ENCODE measurements around the gene CNTLN. TPM values are rescaled to one million over a fixed set of nuclear protein-coding genes. Genes with fewer than 3 reads are reported as not detected.

CNTLN gene
- total and polyA plus RNA-seq, 2 of the 8 experiments (the other 6 are each of a cell fraction or from before 2014, with no cell fraction given) = 4.8 to 10.8 TPM

DNA sequence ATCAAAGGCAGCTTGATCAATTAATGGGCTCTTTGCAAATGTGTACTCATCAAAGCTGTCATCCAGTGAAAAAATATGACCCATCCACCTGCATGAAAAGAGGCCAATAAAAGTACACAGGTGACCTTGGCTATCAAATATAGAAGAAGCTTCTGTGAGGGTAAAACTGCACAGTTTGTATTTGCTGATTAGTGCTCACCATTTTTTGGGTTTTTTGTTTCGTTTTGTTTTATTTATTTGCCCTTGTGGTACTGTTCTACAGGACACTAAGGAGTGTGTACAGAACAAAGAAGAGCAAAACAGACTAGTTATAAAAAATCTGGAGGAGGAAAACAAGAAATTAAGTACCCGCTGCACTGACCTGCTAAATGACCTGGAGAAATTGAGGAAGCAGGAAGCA lies 101.3 kb downstream of the CNTLN start:
- Histone ChIP-seq H4K91ac (replicated peaks; ENCODE audit: insufficient read length, low read length) (no peak overlapping the region), H2BK12ac (ENCODE audit: low read depth, low read length) (no peak overlapping the region), H3K27ac (ENCODE audit: low read depth, low read length) (no peak overlapping the region), H3K79me2 (ENCODE audit: control insufficient read depth in 1 of 2, insufficient read depth in 2 of 2, low read length in 2 of 2) (no peaks in the 10 kb centered on the region), H3K56ac (replicated peaks; ENCODE audit: insufficient read length, low read depth, low read length) (no peak overlapping the region), H2BK5ac (ENCODE audit: low read depth, low read length) (no peak overlapping the region), H4K20me1 (replicated peaks in 1 of 2; ENCODE audit: control insufficient read depth in 1 of 2, insufficient read depth in 2 of 2, low read length in 2 of 2) (no peaks in the 10 kb centered on the region), H2BK15ac (ENCODE audit: low read length) (no peak overlapping the region), H3K9ac (replicated peaks in 1 of 4; ENCODE audit: extremely low read depth in 1 of 4, low read depth in 3 of 4, low read length in 3 of 4) (no peak overlapping the region), H3K23me2 (ENCODE audit: low read depth, low read length) (no peaks in the 10 kb centered on the region), H3K4me3 (ENCODE audit: extremely low read depth in 1 of 4, insufficient read depth in 2 of 4, low read depth in 3 of 4, low read length in 4 of 4) (no peak overlapping the region), H3K9me3 (ENCODE audit: insufficient read depth in 2 of 2, low read depth in 1 of 2, low read length in 1 of 2) (no peaks in the 10 kb centered on the region), H2BK20ac (ENCODE audit: low read length) (no peak overlapping the region), H3K4me2 (ENCODE audit: insufficient read depth in 1 of 2, low read depth in 2 of 2, low read length in 2 of 2) (no peak overlapping the region), H4K5ac (ENCODE audit: insufficient read length, low read depth, low read length) (no peak overlapping the region), H2AFZ (ENCODE audit: low read length) (no peak overlapping the region), H3K18ac (ENCODE audit: extremely low read depth, low read length) (no peak overlapping the region), H3K14ac (ENCODE audit: insufficient read length) (no peak overlapping the region), H4K8ac (ENCODE audit: extremely low read depth, insufficient read depth, low read length) (no peak overlapping the region), H3K27me3 (replicated peaks in 1 of 4; ENCODE audit: control insufficient read depth in 3 of 4, extremely low read depth in 1 of 4, insufficient read depth in 3 of 4, low read length in 3 of 4) (no peaks in the 10 kb centered on the region), H3K4ac (replicated peaks; ENCODE audit: insufficient read length, low read depth, low read length) (no peak overlapping the region), H3K36me3 (ENCODE audit: control insufficient read depth in 2 of 4, insufficient read depth in 4 of 4, low read length in 3 of 4) (no peaks in the 10 kb centered on the region), H3K4me1 (replicated peaks in 1 of 4; ENCODE audit: control insufficient read depth in 3 of 4, insufficient read depth in 4 of 4, low read length in 3 of 4) (no peaks in the 10 kb centered on the region), H3K79me1 (ENCODE audit: low read depth, low read length) (no peaks in the 10 kb centered on the region), H2AK5ac (ENCODE audit: low read depth, low read length) (no peak overlapping the region), H2BK120ac (replicated peaks; ENCODE audit: low read depth, low read length) (no peak overlapping the region), H3K23ac (ENCODE audit: insufficient read length) (no peak overlapping the region)
- no peak for DNase-seq (ENCODE audit: low read depth in 1 of 2, low spot score in 2 of 2)
- 91% methylated on average over 2 of the region's 2 CpGs; no CpG with 5 or more reads in 1 of the 2 experiments for WGBS, 2 experiments (ENCODE audit: extremely low coverage in 1 of 2, insufficient coverage in 1 of 2, insufficient read length in 1 of 2, insufficient replicate concordance in 2 of 2, low coverage in 1 of 2, low lambda C conversion rate in 2 of 2, missing lambda C conversion rate in 1 of 2)
- TF ChIP-seq NANOG (IDR thresholded peaks at IDR 0.05; ENCODE audit: insufficient read depth, low read depth, low read length, poor library complexity, severe bottlenecking) (no peak), SRF (IDR thresholded peaks at IDR 0.05; ENCODE audit: low read depth, low read length) (no peak), SP2 (IDR thresholded peaks at IDR 0.05; ENCODE audit: low read length) (no peak), ZNF274 (IDR thresholded peaks at IDR 0.05; ENCODE audit: borderline replicate concordance, extremely low read depth, low read length) (no peak), PHF8 (conservative IDR thresholded peaks at IDR 0.05; ENCODE audit: low read depth, low read length) (no peak), RAD21 (IDR thresholded peaks at IDR 0.05 in 1 of 2, conservative IDR thresholded peaks at IDR 0.05 in 1 of 2; ENCODE audit: low read depth in 2 of 2, low read length in 2 of 2) (no peak), SP1 (IDR thresholded peaks at IDR 0.05; ENCODE audit: low read depth, low read length) (no peak), SIN3A (conservative IDR thresholded peaks at IDR 0.05 in 1 of 2, IDR thresholded peaks at IDR 0.05 in 1 of 2; ENCODE audit: low read depth in 1 of 2, low read length in 2 of 2) (no peak)
- ChIA-PET CTCF (ENCODE audit: partially characterized antibody) (interaction anchor here (0.6 to 1.3 kb wide), 2 partner anchors 10 to 147 kb away, joined by 3 to 6 read pairs; no protein-coding TSS in a partner anchor), POLR2A (ENCODE audit: partially characterized antibody) (no interaction called here)
- no peak for FAIRE-seq
